HL-60/S4 treated with retinoic acid at 250 ng/mL for 4 days and 3 days (cell line): ENCODE results near the gene ADIG.

Source experiments
- in situ Hi-C: fragments of 300-500 bp; cut with MboI; formaldehyde crosslinking; loops from 2 replicates; pipeline ENCODE4 v1.7.0; 2022; ENCODE audit warnings: low sequenced_read_pairs

Gene ADIG

GRCh38 chr20:38581013-38581412, at the start of gene ADIG:
ADIG (plus strand) TSS chr20:38581197; CDS start chr20:38581251, 54 bp downstream.
- in situ Hi-C loops: no loop called here

- in situ Hi-C loops: no loop called here
Measured at GRCh38 chr20:38534756-38535155, 46.2 kb upstream of the ADIG start.

GRCh38 chr20:38536310-38536709, 44.7 kb upstream of the ADIG start:
- in situ Hi-C loops: no loop called here

DNA sequence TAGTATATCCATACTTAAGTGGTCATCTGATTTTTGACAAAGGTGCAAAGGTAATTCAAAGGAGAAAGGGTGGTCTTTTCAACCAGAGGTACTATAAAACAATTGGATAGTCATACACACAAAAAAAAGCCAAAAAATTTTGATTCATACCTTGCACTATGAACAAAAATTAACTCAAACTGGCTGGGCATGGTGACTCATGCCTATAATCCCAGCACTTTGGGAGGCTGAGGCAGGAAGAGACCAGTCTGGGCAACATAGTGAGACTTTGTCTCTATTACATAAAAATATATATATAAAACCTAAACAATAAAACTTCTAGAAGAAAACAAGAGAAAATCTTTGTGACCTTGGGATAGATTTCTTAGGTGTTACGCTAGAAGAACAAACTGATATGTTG, 43.8 kb upstream of the ADIG start:
- in situ Hi-C loops: no loop called here

- in situ Hi-C loops: no loop called here
Measured at GRCh38 chr20:38538789-38539188, 42.2 kb upstream of the ADIG start.

DNA sequence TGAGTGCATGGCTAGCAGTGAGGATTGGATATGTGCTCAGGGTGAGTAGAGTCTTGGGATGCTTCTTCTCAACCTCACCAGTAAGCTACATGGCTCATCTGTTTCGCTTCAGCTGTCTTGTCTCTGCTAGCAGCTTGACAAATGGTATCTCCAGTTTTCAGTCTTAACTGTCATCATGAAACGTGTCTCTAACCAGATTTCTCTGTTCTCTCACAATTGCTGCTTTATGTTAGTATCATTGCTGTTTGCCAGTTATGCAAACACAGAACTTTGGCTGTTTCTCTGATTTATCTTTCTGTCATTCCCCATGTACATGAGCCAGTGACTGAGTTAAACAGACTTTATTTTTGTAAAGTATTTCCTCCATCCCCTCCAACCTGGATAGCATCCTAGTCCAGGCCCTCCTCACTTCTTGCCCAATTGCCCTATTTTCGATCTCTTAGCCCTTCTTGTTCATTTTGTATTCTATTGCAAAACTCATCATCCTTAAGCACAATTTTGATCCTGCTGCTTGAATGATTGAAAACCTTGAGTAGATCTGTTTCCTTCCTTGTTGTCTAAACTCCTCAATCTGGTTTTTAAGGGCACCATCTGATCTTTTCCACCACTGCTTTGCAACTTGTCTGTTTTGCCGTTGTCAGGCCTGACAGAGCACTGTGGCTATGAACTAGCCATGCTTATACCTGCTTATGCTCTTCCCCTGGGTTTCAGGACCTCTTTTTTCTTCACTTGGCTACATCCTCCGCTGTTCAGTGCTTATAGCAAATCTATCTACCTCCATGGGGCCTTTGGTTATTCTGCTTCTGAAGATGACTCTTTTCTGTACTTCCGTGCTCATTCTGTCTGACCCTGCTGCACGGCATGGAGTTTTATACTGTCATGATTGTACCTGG, 37.7 kb upstream of the ADIG start:
- in situ Hi-C loops: no loop called here

GRCh38 chr20:38545771-38546170, 35.2 kb upstream of the ADIG start:
- in situ Hi-C loops: no loop called here

GRCh38 chr20:38547288-38548085, 33.5 kb upstream of the ADIG start:
- in situ Hi-C loops: no loop called here

GRCh38 chr20:38548356-38549083, 32.5 kb upstream of the ADIG start:
- in situ Hi-C loops: no loop called here

DNA sequence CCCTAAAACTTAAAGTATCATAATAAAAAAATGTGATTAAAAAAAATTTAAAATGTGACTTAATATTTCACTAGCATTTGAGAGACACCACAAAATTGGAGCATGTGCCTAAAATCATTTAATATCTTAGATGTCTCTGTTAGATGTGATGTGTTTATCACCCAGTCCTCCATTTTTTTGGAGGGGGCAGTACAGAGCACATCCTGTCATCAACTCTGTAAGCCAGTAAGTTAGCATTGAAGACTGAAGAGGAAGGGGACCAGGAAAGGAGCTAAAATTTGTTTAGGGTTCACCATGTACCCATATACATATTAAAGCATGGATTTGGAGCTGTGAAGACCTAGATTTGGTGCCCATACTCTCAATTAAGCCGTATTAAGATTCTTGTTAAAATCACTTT, 30.7 kb upstream of the ADIG start:
- in situ Hi-C loops: no loop called here

GRCh38 chr20:38551056-38551626, 29.9 kb upstream of the ADIG start:
- in situ Hi-C loops: no loop called here

DNA sequence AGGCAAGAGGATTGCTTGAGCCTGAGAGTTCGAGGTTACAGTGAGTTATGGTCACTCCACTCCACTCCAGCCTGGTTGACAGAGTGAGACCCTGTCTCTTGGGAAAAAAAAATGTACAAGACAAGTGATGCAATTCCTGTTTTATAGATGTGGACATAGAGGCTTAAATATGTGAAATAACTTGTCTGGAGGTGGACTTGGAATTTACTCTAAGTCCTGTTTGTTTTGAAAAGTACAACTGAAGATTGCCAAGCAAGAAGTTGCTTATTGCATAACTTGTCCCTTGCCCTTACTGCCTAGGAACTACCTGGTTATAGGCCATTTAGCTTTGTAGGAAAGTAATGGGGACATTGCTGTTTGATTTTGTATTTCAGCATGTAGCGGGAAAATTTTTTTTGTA, 26.0 kb upstream of the ADIG start:
- in situ Hi-C loops: no loop called here

DNA sequence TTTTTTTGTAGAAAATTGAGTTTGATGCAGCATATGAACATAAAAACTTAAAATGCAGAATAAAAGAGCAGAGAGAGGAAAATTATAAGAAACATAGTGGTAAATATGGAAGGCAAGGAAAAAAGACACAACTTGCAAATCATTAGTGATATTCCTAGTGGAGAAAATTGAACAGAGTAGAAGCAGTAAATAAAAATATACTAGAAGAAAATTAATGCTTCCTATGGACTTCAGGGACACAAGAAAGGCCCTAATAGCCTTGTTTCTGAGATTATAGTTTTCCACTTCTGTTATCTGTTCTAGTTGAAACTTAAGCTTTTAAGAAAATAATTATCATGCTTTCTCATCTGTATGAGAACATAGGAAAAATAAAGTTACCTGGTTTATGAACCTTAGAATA, 25.6 kb upstream of the ADIG start:
- in situ Hi-C loops: no loop called here

- in situ Hi-C loops: no loop called here
Measured at GRCh38 chr20:38557174-38557573, 23.8 kb upstream of the ADIG start.

DNA sequence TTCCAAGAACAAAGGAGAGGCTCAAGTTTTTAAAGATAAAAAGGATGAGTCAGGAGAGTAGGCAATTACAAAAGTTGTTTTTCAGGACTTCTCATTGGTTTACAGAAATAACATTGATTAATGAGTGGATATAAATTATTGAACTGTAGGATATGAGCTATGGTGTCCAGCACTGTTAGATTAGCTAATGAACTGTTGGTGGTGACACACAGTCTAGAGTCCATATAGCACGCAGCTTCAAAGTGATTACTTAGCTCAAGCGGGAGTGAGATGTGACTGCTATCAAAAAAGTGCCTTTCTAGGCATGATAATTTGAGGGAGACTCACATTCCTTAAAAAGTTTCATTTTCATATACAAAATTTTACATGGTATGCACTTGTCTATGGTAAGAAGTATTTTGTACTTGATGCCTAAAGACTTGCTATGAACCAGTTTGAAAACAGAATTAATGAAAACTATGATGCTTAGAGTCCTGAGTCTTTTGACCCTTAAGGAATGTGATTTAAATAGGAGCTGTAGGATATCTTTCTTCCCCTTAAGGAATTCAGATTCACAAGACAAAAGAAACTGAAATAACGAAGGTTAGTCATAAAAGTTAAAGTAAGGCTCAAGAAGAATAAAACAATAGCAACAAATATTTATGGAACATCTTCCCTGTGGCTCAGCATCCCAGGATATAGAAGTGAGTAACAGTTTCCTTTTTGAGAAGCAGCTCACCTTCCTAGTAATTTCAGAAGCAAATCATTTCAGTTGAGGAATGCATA, 22.2 kb upstream of the ADIG start:
- in situ Hi-C loops: no loop called here

DNA sequence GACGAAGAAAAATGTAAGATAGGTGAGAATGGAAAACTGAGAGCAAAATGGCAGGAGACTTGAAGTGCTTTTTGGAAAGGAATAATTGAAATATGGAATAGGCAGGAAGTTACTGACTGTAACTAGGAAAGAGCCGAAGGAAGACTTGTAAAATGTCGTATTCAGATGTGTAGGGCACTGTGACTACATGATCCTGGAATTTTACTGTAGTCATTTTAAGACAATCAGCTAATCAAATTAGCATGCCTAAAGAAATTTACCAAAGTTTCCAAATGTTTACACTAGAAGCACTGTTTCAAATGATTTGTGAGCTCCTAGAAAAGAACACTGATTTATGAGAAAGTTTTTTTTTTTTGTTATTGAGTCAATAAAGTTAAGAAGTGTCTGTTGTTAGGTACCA, 21.2 kb upstream of the ADIG start:
- in situ Hi-C loops: no loop called here

- in situ Hi-C loops: no loop called here
Measured at GRCh38 chr20:38563802-38564431, 17.1 kb upstream of the ADIG start.

GRCh38 chr20:38564680-38565079, 16.3 kb upstream of the ADIG start:
- in situ Hi-C loops: no loop called here

GRCh38 chr20:38566036-38566598, 14.9 kb upstream of the ADIG start:
- in situ Hi-C loops: no loop called here
